ENCODE measurements around the gene HMX1.

Gene HMX1

DNA sequence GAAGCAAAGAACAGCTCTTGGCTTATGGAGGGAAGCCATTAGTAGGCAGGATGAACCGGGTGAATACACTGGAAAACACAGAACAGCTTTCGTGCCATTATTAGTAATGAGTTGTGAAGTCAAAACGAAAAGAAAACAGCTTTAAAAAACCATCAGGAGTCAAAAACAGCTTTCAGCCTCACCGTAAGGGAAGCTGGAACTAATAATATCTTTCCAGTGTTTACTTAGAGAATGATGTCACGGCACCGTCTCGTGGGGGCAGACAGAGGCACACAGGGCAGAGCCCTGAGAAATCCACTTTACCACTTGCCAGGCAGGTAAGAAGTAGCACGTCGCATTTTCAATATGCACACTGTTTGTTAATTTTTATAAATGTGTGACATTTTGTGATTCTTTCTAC, 37.9 kb upstream of the HMX1 start:
- FAIRE-seq: no peak
- no peak for DNase-seq (ENCODE audit: insufficient read length, low spot score)
- TF ChIP-seq, protein P1, sequence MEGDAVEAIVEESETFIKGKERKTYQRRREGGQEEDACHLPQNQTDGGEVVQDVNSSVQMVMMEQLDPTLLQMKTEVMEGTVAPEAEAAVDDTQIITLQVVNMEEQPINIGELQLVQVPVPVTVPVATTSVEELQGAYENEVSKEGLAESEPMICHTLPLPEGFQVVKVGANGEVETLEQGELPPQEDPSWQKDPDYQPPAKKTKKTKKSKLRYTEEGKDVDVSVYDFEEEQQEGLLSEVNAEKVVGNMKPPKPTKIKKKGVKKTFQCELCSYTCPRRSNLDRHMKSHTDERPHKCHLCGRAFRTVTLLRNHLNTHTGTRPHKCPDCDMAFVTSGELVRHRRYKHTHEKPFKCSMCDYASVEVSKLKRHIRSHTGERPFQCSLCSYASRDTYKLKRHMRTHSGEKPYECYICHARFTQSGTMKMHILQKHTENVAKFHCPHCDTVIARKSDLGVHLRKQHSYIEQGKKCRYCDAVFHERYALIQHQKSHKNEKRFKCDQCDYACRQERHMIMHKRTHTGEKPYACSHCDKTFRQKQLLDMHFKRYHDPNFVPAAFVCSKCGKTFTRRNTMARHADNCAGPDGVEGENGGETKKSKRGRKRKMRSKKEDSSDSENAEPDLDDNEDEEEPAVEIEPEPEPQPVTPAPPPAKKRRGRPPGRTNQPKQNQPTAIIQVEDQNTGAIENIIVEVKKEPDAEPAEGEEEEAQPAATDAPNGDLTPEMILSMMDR (IDR thresholded peaks at IDR 0.05; ENCODE audit: insufficient read depth, missing control alignments): no peak

GRCh38 chr4:8908206-8908893, 36.7 kb upstream of the HMX1 start:
- FAIRE-seq (no peak), DNase-seq (ENCODE audit: insufficient read length, low spot score) (no peak)
- TF ChIP-seq, protein P1 (IDR thresholded peaks at IDR 0.05; ENCODE audit: insufficient read depth, missing control alignments): no peak

- TF ChIP-seq, protein P1 (IDR thresholded peaks at IDR 0.05; ENCODE audit: insufficient read depth, missing control alignments): no peak
- FAIRE-seq (no peak), DNase-seq (ENCODE audit: insufficient read length, low spot score) (no peak)
Measured at GRCh38 chr4:8907596-8908205, 36.1 kb upstream of the HMX1 start.

- TF ChIP-seq, protein P1 (IDR thresholded peaks at IDR 0.05; ENCODE audit: insufficient read depth, missing control alignments): no peak
- FAIRE-seq (no peak), DNase-seq (ENCODE audit: insufficient read length, low spot score) (no peak)
Measured at GRCh38 chr4:8906991-8907595, 35.5 kb upstream of the HMX1 start.

DNA sequence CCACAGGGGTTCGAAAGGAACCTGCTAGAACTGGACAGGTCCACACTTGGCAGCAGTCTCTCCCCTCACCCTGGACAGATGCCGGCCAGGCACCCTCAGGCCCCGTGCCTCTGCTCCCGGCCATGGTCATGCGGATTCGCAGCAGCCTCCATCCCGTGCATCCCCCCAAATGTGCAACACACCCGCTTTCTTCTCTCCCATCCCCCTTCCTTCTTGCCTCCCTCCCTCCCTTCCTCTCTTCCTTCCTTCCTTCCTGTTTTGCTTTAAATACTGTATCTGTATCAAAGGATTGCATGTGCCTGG, 35.0 kb upstream of the HMX1 start:
- DNase-seq (ENCODE audit: insufficient read length, low spot score): no peak
- FAIRE-seq: no peak
- TF ChIP-seq, protein P1 (IDR thresholded peaks at IDR 0.05; ENCODE audit: insufficient read depth, missing control alignments): no peak

DNA sequence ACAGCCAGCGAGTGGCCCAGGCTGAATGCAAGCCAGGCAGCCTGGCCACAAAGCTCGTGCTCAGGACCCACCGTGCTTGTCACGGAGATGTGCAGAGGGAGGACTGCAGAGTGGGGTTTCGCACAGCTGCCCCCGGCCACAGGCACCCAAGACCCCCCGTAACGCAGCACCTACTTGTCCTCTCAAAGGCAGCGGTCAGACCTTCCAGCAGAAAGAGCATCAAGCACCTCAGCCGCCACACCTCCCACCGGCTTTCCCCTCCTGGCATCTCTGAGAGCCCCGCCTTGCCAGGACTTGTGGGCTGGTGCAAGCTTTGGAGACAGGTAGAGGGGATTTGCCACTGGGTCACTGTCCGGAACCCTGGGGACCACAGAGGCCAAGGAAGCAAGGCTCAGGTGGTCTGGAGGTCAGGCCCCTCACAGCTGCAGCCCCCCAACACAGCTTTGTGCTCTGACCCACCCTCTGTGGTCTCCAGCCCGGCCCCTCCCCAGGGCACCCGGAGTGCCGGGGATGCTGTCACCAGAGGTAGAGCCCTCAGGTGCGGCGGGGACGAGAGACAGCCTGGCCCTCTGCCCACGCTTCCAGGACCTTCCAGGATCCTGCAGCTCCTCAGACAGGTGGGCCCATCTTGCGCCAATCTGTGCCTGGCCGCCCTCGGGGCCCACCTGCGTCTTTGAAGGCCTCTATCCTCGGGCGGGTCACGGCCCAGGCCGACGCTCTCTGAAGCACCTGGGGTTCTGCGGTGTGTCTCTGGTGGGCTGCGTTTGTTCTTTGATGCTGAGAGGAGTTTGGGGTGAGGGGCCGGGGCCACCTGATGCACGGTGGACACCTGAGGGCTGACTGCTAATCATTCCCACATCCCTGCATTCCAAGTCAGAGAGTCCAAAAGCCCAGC, 34.4 kb upstream of the HMX1 start:
- FAIRE-seq: no peak
- DNase-seq (ENCODE audit: insufficient read length, low spot score): no peak
- TF ChIP-seq, protein P1 (IDR thresholded peaks at IDR 0.05; ENCODE audit: insufficient read depth, missing control alignments): no peak

Data from D721Med (cell line).